ENCODE measurements around the gene INPPL1.

INPPL1 gene

GRCh38 chr11:72228844-72229231 is 4.3 kb downstream of the INPPL1 start:
- Histone ChIP-seq H4K91ac (ENCODE audit: low read depth, low read length, poor library complexity) (no peak overlapping the region), H4K8ac (ENCODE audit: low read depth, low read length) (no peak overlapping the region), H3K27ac (replicated peaks; ENCODE audit: low read length) (no peak overlapping the region), H3K9ac (ENCODE audit: low read depth, low read length, poor library complexity) (no peak overlapping the region), H3K4me2 (ENCODE audit: insufficient read depth, low read length, poor library complexity, severe bottlenecking) (no peak overlapping the region), H3K9me3 (replicated peaks in 1 of 2; ENCODE audit: control insufficient read depth in 2 of 2, insufficient read depth in 1 of 2, low read depth in 1 of 2, low read length in 2 of 2) (no peaks in the 10 kb centered on the region), H3K18ac (ENCODE audit: low read length) (no peak overlapping the region), H2AFZ (ENCODE audit: low read length) (no peak overlapping the region), H2BK12ac (ENCODE audit: low read length) (no peak overlapping the region), H3K79me1 (ENCODE audit: low read depth, low read length) (peaks cover 15% of the 10 kb centered on the region), H3K14ac (ENCODE audit: low read length) (peak overlapping the region; percentile 15), H2BK120ac (ENCODE audit: low read depth, low read length) (no peak overlapping the region), H2AK5ac (ENCODE audit: low read depth, low read length) (no peak overlapping the region), H3K36me3 (replicated peaks in 1 of 2; ENCODE audit: control insufficient read depth in 2 of 2, insufficient read depth in 2 of 2, low read length in 2 of 2) (peaks cover 54 to 77% of the 10 kb centered on the region in 2 donors), H3K27me3 (ENCODE audit: control insufficient read depth in 3 of 3, insufficient read depth in 3 of 3, low read depth in 1 of 3, low read length in 3 of 3) (no peaks in the 10 kb centered on the region), H3K23ac (ENCODE audit: low read depth, low read length, poor library complexity) (no peak overlapping the region), H2BK5ac (ENCODE audit: low read length) (no peak overlapping the region), H2BK15ac (ENCODE audit: low read length) (no peak overlapping the region), H3K4ac (ENCODE audit: low read length) (no peak overlapping the region), H3K4me1 (ENCODE audit: control insufficient read depth in 2 of 2, insufficient read depth in 1 of 2, low read depth in 1 of 2, low read length in 2 of 2) (peaks cover 3 to 12% of the 10 kb centered on the region in 2 donors), H3K4me3 (ENCODE audit: low read length in 2 of 2) (no peak overlapping the region)
- WGBS, 2 donors (ENCODE audit: extremely low coverage in 2 of 2, insufficient read length in 2 of 2, insufficient replicate concordance in 1 of 2): no CpG with 5 or more reads among the region's 7 CpGs
- no peak for DNase-seq (ENCODE audit: low spot score)

DNA sequence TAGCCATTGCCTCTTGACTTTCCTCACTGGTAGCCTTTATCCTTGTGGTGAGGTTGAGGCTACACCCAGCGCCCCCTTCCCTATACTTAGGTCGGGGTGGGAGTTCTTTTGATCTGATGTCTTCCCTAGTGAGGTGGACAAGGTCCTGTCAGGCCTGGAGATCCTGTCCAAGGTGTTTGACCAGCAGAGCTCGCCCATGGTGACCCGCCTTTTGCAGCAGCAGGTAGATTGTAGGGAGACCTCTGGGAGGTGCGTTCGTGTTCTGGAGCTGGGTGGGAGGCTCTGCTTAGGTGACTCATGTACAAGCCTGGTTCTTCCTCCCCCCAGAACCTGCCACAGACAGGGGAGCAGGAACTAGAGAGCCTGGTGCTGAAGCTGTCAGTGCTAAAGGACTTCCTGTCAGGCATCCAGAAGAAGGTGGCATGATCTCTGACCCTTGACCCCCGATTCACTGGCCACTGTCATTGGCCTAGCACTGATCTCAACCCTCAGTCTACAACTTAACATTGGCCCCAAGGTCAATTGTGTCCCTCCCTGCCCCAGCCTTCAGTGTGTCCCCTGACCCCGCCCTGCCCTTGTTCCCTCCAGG is 4.9 kb downstream of the INPPL1 start:
- Histone ChIP-seq H2BK120ac (ENCODE audit: low read depth, low read length) (no peak overlapping the region), H2AFZ (ENCODE audit: low read length) (no peak overlapping the region), H3K36me3 (replicated peaks in 1 of 2; ENCODE audit: control insufficient read depth in 2 of 2, insufficient read depth in 2 of 2, low read length in 2 of 2) (peaks cover 58 to 82% of the 10 kb centered on the region in 2 donors), H3K27me3 (ENCODE audit: control insufficient read depth in 3 of 3, insufficient read depth in 3 of 3, low read depth in 1 of 3, low read length in 3 of 3) (no peaks in the 10 kb centered on the region), H3K23ac (ENCODE audit: low read depth, low read length, poor library complexity) (peak overlapping the region; percentile 1), H2AK5ac (ENCODE audit: low read depth, low read length) (no peak overlapping the region), H2BK12ac (ENCODE audit: low read length) (no peak overlapping the region), H3K9ac (ENCODE audit: low read depth, low read length, poor library complexity) (no peak overlapping the region), H3K4ac (ENCODE audit: low read length) (no peak overlapping the region), H3K18ac (ENCODE audit: low read length) (no peak overlapping the region), H3K4me2 (ENCODE audit: insufficient read depth, low read length, poor library complexity, severe bottlenecking) (no peak overlapping the region), H3K4me3 (ENCODE audit: low read length in 2 of 2) (no peak overlapping the region), H2BK5ac (ENCODE audit: low read length) (no peak overlapping the region), H4K8ac (ENCODE audit: low read depth, low read length) (no peak overlapping the region), H3K9me3 (replicated peaks in 1 of 2; ENCODE audit: control insufficient read depth in 2 of 2, insufficient read depth in 1 of 2, low read depth in 1 of 2, low read length in 2 of 2) (no peaks in the 10 kb centered on the region), H3K4me1 (ENCODE audit: control insufficient read depth in 2 of 2, insufficient read depth in 1 of 2, low read depth in 1 of 2, low read length in 2 of 2) (peaks cover 3 to 12% of the 10 kb centered on the region in 2 donors), H3K79me1 (ENCODE audit: low read depth, low read length) (peaks cover 15% of the 10 kb centered on the region), H3K14ac (ENCODE audit: low read length) (peak overlapping the region; percentile 15), H4K91ac (ENCODE audit: low read depth, low read length, poor library complexity) (no peak overlapping the region), H3K27ac (replicated peaks; ENCODE audit: low read length) (no peak overlapping the region), H2BK15ac (ENCODE audit: low read length) (no peak overlapping the region)
- WGBS, 2 donors (ENCODE audit: extremely low coverage in 2 of 2, insufficient read length in 2 of 2, insufficient replicate concordance in 1 of 2): no CpG with 5 or more reads among the region's 8 CpGs
- no peak for DNase-seq (ENCODE audit: low spot score)

DNA sequence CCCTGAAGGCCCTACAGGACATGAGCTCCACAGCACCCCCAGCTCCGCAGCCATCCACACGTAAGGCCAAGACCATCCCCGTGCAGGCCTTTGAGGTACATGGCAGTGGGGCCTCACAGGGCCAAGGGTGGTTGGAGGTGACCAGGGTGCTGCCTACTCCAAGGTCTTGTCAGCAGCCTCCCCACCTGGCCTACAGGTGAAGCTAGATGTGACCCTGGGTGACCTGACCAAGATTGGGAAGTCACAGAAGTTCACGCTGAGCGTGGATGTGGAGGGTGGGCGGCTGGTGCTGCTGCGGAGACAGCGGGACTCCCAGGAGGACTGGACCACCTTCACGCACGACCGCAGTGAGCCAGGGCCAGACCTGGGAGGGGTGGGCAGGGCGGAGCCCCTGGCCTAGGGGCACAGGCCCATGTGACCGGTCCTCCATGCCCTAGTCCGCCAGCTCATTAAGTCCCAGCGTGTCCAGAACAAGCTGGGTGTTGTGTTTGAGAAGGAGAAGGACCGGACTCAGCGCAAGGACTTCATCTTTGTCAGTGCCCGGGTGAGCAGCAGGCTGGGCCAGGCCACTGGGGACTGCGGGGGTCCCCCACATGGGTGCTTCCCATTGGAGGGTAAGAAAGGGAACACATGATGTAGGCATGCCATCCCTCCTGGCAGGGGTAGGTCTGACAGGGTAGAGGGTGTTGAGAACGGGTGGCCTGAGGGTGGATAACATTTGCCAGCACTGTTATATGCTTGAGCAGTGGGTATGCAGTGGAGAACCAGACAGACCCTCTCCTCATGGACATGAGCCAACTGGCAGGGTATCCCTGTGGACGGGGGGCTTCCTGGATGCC is 5.6 kb downstream of the INPPL1 start:
- H3K4ac ChIP-seq (ENCODE audit: low read length): no peak overlapping the region
- no peak overlapping the region for H3K9ac ChIP-seq (ENCODE audit: low read depth, low read length, poor library complexity)
- H3K27me3 ChIP-seq (ENCODE audit: control insufficient read depth in 3 of 3, insufficient read depth in 3 of 3, low read depth in 1 of 3, low read length in 3 of 3): no peaks in the 10 kb centered on the region
- H2BK12ac ChIP-seq (ENCODE audit: low read length): no peak overlapping the region
- no peak overlapping the region for H2BK15ac ChIP-seq (ENCODE audit: low read length)
- H4K8ac ChIP-seq (ENCODE audit: low read depth, low read length): no peak overlapping the region
- H3K79me1 ChIP-seq (ENCODE audit: low read depth, low read length): peaks cover 14% of the 10 kb centered on the region
- no peak overlapping the region for H2AK5ac ChIP-seq (ENCODE audit: low read depth, low read length)
- DNase-seq (ENCODE audit: low spot score): no peak
- WGBS, 2 donors (ENCODE audit: extremely low coverage in 2 of 2, insufficient read length in 2 of 2, insufficient replicate concordance in 1 of 2): no CpG with 5 or more reads among the region's 21 CpGs
- H3K36me3 ChIP-seq (replicated peaks in 1 of 2; ENCODE audit: control insufficient read depth in 2 of 2, insufficient read depth in 2 of 2, low read length in 2 of 2): peaks cover 63 to 90% of the 10 kb centered on the region in 2 donors
- peak overlapping the region; percentile 1 for H3K23ac ChIP-seq (ENCODE audit: low read depth, low read length, poor library complexity)
- H2AFZ ChIP-seq (ENCODE audit: low read length): no peak overlapping the region
- H3K27ac ChIP-seq (replicated peaks; ENCODE audit: low read length): no peak overlapping the region
- H3K9me3 ChIP-seq (replicated peaks in 1 of 2; ENCODE audit: control insufficient read depth in 2 of 2, insufficient read depth in 1 of 2, low read depth in 1 of 2, low read length in 2 of 2): no peaks in the 10 kb centered on the region
- H2BK5ac ChIP-seq (ENCODE audit: low read length): no peak overlapping the region
- no peak overlapping the region for H4K91ac ChIP-seq (ENCODE audit: low read depth, low read length, poor library complexity)
- H3K18ac ChIP-seq (ENCODE audit: low read length): no peak overlapping the region
- no peak overlapping the region for H2BK120ac ChIP-seq (ENCODE audit: low read depth, low read length)
- H3K4me3 ChIP-seq (ENCODE audit: low read length in 2 of 2): no peak overlapping the region
- H3K14ac ChIP-seq (ENCODE audit: low read length): no peak overlapping the region
- H3K4me2 ChIP-seq (ENCODE audit: insufficient read depth, low read length, poor library complexity, severe bottlenecking): no peak overlapping the region
- peaks cover 2 to 12% of the 10 kb centered on the region in 2 donors for H3K4me1 ChIP-seq (ENCODE audit: control insufficient read depth in 2 of 2, insufficient read depth in 1 of 2, low read depth in 1 of 2, low read length in 2 of 2)

DNA sequence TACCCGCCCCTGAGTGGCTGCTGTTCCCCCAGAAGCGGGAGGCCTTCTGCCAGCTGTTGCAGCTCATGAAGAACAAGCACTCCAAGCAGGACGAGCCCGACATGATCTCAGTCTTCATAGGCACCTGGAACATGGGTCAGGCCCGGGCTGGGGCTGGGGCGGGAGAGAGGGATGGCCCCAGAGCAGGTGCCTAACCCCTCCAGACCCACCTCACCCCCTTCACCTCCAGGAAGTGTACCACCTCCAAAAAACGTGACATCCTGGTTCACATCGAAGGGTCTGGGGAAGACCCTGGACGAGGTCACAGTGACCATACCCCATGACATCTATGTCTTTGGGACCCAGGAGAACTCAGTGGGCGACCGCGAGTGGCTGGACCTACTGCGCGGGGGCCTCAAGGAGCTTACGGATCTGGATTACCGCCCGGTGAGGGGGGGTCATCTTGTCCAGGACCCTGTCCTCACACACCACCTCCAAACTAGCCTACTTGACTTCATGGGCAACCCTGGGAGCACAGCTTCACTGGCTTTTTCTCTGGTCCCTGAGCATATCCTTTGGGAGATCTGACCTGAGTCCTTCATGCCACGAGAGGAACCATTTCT is 6.3 kb downstream of the INPPL1 start:
- Histone ChIP-seq H3K36me3 (replicated peaks in 1 of 2; ENCODE audit: control insufficient read depth in 2 of 2, insufficient read depth in 2 of 2, low read length in 2 of 2) (peaks cover 68 to 97% of the 10 kb centered on the region in 2 donors), H3K18ac (ENCODE audit: low read length) (no peak overlapping the region), H4K8ac (ENCODE audit: low read depth, low read length) (no peak overlapping the region), H3K9me3 (replicated peaks in 1 of 2; ENCODE audit: control insufficient read depth in 2 of 2, insufficient read depth in 1 of 2, low read depth in 1 of 2, low read length in 2 of 2) (no peaks in the 10 kb centered on the region), H3K9ac (ENCODE audit: low read depth, low read length, poor library complexity) (no peak overlapping the region), H2AFZ (ENCODE audit: low read length) (no peak overlapping the region), H2BK5ac (ENCODE audit: low read length) (no peak overlapping the region), H2AK5ac (ENCODE audit: low read depth, low read length) (no peak overlapping the region), H3K4ac (ENCODE audit: low read length) (no peak overlapping the region), H3K23ac (ENCODE audit: low read depth, low read length, poor library complexity) (no peak overlapping the region), H4K91ac (ENCODE audit: low read depth, low read length, poor library complexity) (no peak overlapping the region), H3K4me3 (ENCODE audit: low read length in 2 of 2) (no peak overlapping the region), H3K79me1 (ENCODE audit: low read depth, low read length) (peaks cover 8% of the 10 kb centered on the region), H3K27ac (replicated peaks; ENCODE audit: low read length) (no peak overlapping the region), H3K14ac (ENCODE audit: low read length) (no peak overlapping the region), H2BK12ac (ENCODE audit: low read length) (no peak overlapping the region), H3K27me3 (ENCODE audit: control insufficient read depth in 3 of 3, insufficient read depth in 3 of 3, low read depth in 1 of 3, low read length in 3 of 3) (no peaks in the 10 kb centered on the region), H3K4me2 (ENCODE audit: insufficient read depth, low read length, poor library complexity, severe bottlenecking) (no peak overlapping the region), H2BK15ac (ENCODE audit: low read length) (no peak overlapping the region), H3K4me1 (ENCODE audit: control insufficient read depth in 2 of 2, insufficient read depth in 1 of 2, low read depth in 1 of 2, low read length in 2 of 2) (peaks cover 0 to 7% of the 10 kb centered on the region in 2 donors), H2BK120ac (ENCODE audit: low read depth, low read length) (no peak overlapping the region)
- WGBS, 2 donors (ENCODE audit: extremely low coverage in 2 of 2, insufficient read length in 2 of 2, insufficient replicate concordance in 1 of 2): no CpG with 5 or more reads among the region's 18 CpGs
- no peak for DNase-seq (ENCODE audit: low spot score)

All from neuronal stem cell (in vitro differentiated cells).